ENCODE measurements around the gene PRKCD. TPM values are rescaled to one million over a fixed set of nuclear protein-coding genes. Genes with fewer than 3 reads are reported as not detected.

Gene PRKCD
- total RNA-seq, 2 experiments from 2014 or later, result 18.1 to 20.1 TPM

- H3K27me3 Mint-ChIP-seq, result no peaks in the 10 kb centered on the region
- intact Hi-C loops (cut with DNase I, micrococcal nuclease), result no loop called here
- H3K27ac Mint-ChIP-seq, result no peak overlapping the region
Observed at GRCh38 chr3:53193466-53194209, 32.6 kb downstream of the PRKCD start.

GRCh38 chr3:53194210-53195065 is 33.4 kb downstream of the PRKCD start:
- TF ChIP-seq CTCF (IDR thresholded peaks at IDR 0.05), result no peak
- Mint-ChIP-seq H3K27ac (no peak overlapping the region), H3K36me3 (ENCODE audit: low read depth) (peaks cover 21% of the 10 kb centered on the region), H3K9me3 (no peaks in the 10 kb centered on the region), H3K4me3 (no peak overlapping the region), H3K27me3 (no peaks in the 10 kb centered on the region), H3K4me1 (ENCODE audit: low read depth) (peaks cover 4% of the 10 kb centered on the region)
- H3K4me1 ChIP-seq (ENCODE audit: insufficient read depth, low read length), result peaks cover 14% of the 10 kb centered on the region
- no peak for DNase-seq
- intact Hi-C loops (cut with DNase I, micrococcal nuclease), result loop anchor here (5.0 kb wide), 3 partner anchors 32 to 452 kb away; partner anchors contain the start of gene PRKCD (in 1 of the 2)
- H3K36me3 ChIP-seq (ENCODE audit: insufficient read depth, low read length), result peaks cover 24% of the 10 kb centered on the region
- H3K4me3 ChIP-seq (ENCODE audit: low read length), result no peak overlapping the region
- no peaks in the 10 kb centered on the region for H3K27me3 ChIP-seq (ENCODE audit: control insufficient read depth in 1 of 2, insufficient read depth in 2 of 2, low read length in 2 of 2)
- ChIA-PET POLR2A (no interaction called here), CTCF (no interaction called here)
- H3K27ac ChIP-seq (ENCODE audit: low read depth in 1 of 2, low read length in 2 of 2), result no peak overlapping the region
- H3K9me3 ChIP-seq (ENCODE audit: control insufficient read depth in 1 of 2, insufficient read depth in 1 of 2, low read length in 2 of 2), result no peaks in the 10 kb centered on the region
- ATAC-seq (ENCODE audit: poor library complexity), result no peak

More at GRCh38 chr3:53193466-53194209, 32.6 kb downstream of the PRKCD start:
- H3K36me3 ChIP-seq (ENCODE audit: insufficient read depth, low read length), result peaks cover 32% of the 10 kb centered on the region
- H3K27me3 ChIP-seq (ENCODE audit: control insufficient read depth in 1 of 2, insufficient read depth in 2 of 2, low read length in 2 of 2), result no peaks in the 10 kb centered on the region
- DNase-seq, result no peak
- ATAC-seq (ENCODE audit: poor library complexity), result no peak
- no peaks in the 10 kb centered on the region for H3K9me3 ChIP-seq (ENCODE audit: control insufficient read depth in 1 of 2, insufficient read depth in 1 of 2, low read length in 2 of 2)
- Mint-ChIP-seq H3K9me3 (no peaks in the 10 kb centered on the region), H3K4me3 (no peak overlapping the region), H3K4me1 (ENCODE audit: low read depth) (peaks cover 4% of the 10 kb centered on the region), H3K36me3 (ENCODE audit: low read depth) (peaks cover 24% of the 10 kb centered on the region)
- peaks cover 14% of the 10 kb centered on the region for H3K4me1 ChIP-seq (ENCODE audit: insufficient read depth, low read length)
- no peak overlapping the region for H3K27ac ChIP-seq (ENCODE audit: low read depth in 1 of 2, low read length in 2 of 2)
- POLR2A ChIA-PET, result no interaction called here
- no peak for TF ChIP-seq CTCF (IDR thresholded peaks at IDR 0.05)
- CTCF ChIA-PET, result interaction anchor here (1.7 kb wide), 1 partner anchor 79 kb away, joined by 4 read pairs; no protein-coding TSS in a partner anchor
- H3K4me3 ChIP-seq (ENCODE audit: low read length), result no peak overlapping the region

DNA sequence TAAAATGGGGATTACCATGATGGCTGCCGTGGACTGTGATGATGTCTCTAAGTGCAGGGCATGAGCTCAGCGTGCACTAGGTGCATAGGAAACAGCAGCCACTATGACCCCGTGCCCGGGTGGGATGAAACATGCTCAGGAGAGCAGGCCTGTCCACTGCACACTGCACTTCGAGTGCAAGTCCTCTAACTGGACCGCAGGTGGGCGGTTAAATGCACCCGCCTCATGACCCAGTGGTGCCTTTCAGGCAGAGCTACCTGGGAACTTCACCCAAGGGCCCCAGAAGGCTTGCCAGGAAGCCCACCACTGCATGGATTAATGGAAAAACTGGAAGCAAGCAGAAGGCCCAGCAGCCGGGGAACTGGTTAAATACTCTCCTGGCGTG is 34.0 kb downstream of the PRKCD start:
- intact Hi-C loops (cut with DNase I, micrococcal nuclease), result loop anchor here (5.0 kb wide), 3 partner anchors 33 to 453 kb away; partner anchors contain the start of gene PRKCD (in 1 of the 2)
- Histone ChIP-seq H3K9me3 (ENCODE audit: control insufficient read depth in 1 of 2, insufficient read depth in 1 of 2, low read length in 2 of 2) (no peaks in the 10 kb centered on the region), H3K27me3 (ENCODE audit: control insufficient read depth in 1 of 2, insufficient read depth in 2 of 2, low read length in 2 of 2) (no peaks in the 10 kb centered on the region), H3K4me1 (ENCODE audit: insufficient read depth, low read length) (peaks cover 14% of the 10 kb centered on the region), H3K36me3 (ENCODE audit: insufficient read depth, low read length) (peaks cover 18% of the 10 kb centered on the region), H3K4me3 (ENCODE audit: low read length) (no peak overlapping the region), H3K27ac (ENCODE audit: low read depth in 1 of 2, low read length in 2 of 2) (no peak overlapping the region)
- ChIA-PET CTCF (interaction anchor here (1.5 to 2.7 kb wide), 5 partner anchors 9 to 91 kb away, joined by 3 to 45 read pairs (median 18); no protein-coding TSS in a partner anchor), POLR2A (no interaction called here)
- ATAC-seq (ENCODE audit: poor library complexity) (no peak), DNase-seq (no peak)
- Mint-ChIP-seq H3K36me3 (ENCODE audit: low read depth) (peaks cover 14% of the 10 kb centered on the region), H3K4me3 (no peak overlapping the region), H3K4me1 (ENCODE audit: low read depth) (peaks cover 4% of the 10 kb centered on the region), H3K27me3 (no peaks in the 10 kb centered on the region), H3K9me3 (no peaks in the 10 kb centered on the region), H3K27ac (no peak overlapping the region)
- no peak for TF ChIP-seq CTCF (IDR thresholded peaks at IDR 0.05)

Data from CD4-positive, alpha-beta T cell (primary cell).